Motor neuron (in vitro differentiated cells): Measurements from ENCODE around the gene SLC35F1. TPM values are rescaled to one million over a fixed set of nuclear protein-coding genes. Genes with fewer than 3 reads are reported as not detected.
A peak's percentile ranks its signal among the peaks of the same experiment; 100 is the strongest.

Experiments
- ATAC-seq, 8 experiments: fragments of 200-7000 bp; cut with Tn5 transposase; replicated peaks in 6 of 8; 2 replicates each; pipeline ENCODE4 v1.8.0; 2021; ENCODE audit warnings: mild to moderate bottlenecking in 8 of 8, moderate library complexity in 8 of 8
- H3K27ac ChIP-seq, 2 donors: fragments of 250-450 bp; sonication (Bioruptor Pico); 2 replicates each; pipeline ENCODE4 v1.9.0; 2021; ENCODE audit warnings: antibody characterized with exemption in 2 of 2, mild to moderate bottlenecking in 2 of 2, moderate library complexity in 1 of 2
- H3K4me1 ChIP-seq, 2 donors: fragments of 250-450 bp; sonication (Bioruptor Pico); replicated peaks in 1 of 2; 2 replicates each; pipeline ENCODE4 v1.6.1; 2021; ENCODE audit warnings: antibody characterized with exemption in 2 of 2, mild to moderate bottlenecking in 2 of 2, moderate library complexity in 1 of 2
- H3K4me3 ChIP-seq, 5 donors: fragments of 250-450 bp; sonication (Bioruptor Pico); 2 replicates each; pipeline ENCODE4 v1.9.0; 2021; ENCODE audit warnings: antibody characterized with exemption in 5 of 5, mild to moderate bottlenecking in 5 of 5, moderate library complexity in 4 of 5
- WGBS, 10 experiments: fragments of 450-650 bp; shearing (Covaris generic); methylation state at CpG; one replicate each; pipeline ENCODE4 v1.0.0; 2022; 5-methylcytosine and 5-hydroxymethylcytosine counted together
- in situ Hi-C, 9 experiments: fragments of 400-800 bp; cut with MboI; loops; one replicate each; pipeline ENCODE4 v1.15.0; 2021; ENCODE audit warnings: low sequenced_read_pairs in 9 of 9, low pct_unique_long_range_greater_than_20kb in 2 of 9; ENCODE audit not compliant: unreplicated experiment in 9 of 9
- total RNA-seq, 8 experiments: library from RNA; unstranded; fragments of 300-600 nt; gene quantifications; 2 replicates each; pipeline versions ENCODE4 v1.2.3 to v1.2.4, GENCODE V29; 2022

The SLC35F1 gene
- total RNA-seq, 8 experiments from 2014 or later, result 0.15 to 39.4 (median 30.9) TPM; not detected in 1

GRCh38 chr6:117911150-117911549, 4.1 kb downstream of the SLC35F1 start:
- H3K4me1 ChIP-seq, result peaks cover 3 to 6% of the 10 kb centered on the region in 2 donors
- ATAC-seq, result no peak
- H3K27ac ChIP-seq, result no peak overlapping the region
- WGBS, 10 experiments, result 43% methylated on average over 1 of the region's 1 CpG; no CpG with 5 or more reads in 9 of the 10 experiments
- H3K4me3 ChIP-seq, result no peak overlapping the region
- in situ Hi-C loops, result no loop called here

GRCh38 chr6:117911660-117912059, 4.6 kb downstream of the SLC35F1 start:
- WGBS, 10 experiments, result 0 to 100% methylated on average over 1 of the region's 1 CpG; no CpG with 5 or more reads in 8 of the 10 experiments
- in situ Hi-C loops, result no loop called here
- Histone ChIP-seq H3K27ac (no peak overlapping the region), H3K4me3 (no peak overlapping the region), H3K4me1 (peaks cover 0 to 4% of the 10 kb centered on the region in 2 donors)
- no peak for ATAC-seq

- no peak overlapping the region for H3K27ac ChIP-seq
- no peak overlapping the region for H3K4me3 ChIP-seq
- H3K4me1 ChIP-seq, result peaks cover 0 to 11% of the 10 kb centered on the region in 2 donors
- in situ Hi-C loops, result no loop called here
- 0 to 100% (median 78%) methylated on average over 1 to 4 of the region's 4 CpGs; no CpG with 5 or more reads in 1 of the 10 experiments for WGBS, 10 experiments
- no peak for ATAC-seq
These were observed 8.8 kb downstream of the SLC35F1 start for GRCh38 chr6:117915846-117916245.

GRCh38 chr6:117916483-117916882, 9.4 kb downstream of the SLC35F1 start:
- Histone ChIP-seq H3K4me3 (no peak overlapping the region), H3K27ac (no peak overlapping the region), H3K4me1 (peaks cover 0 to 11% of the 10 kb centered on the region in 2 donors)
- in situ Hi-C loops, result no loop called here
- 89 to 100% methylated on average over 1 of the region's 1 CpG; no CpG with 5 or more reads in 8 of the 10 experiments for WGBS, 10 experiments
- ATAC-seq, result no peak

- 0 to 100% (median 93%) methylated on average over 1 to 2 of the region's 2 CpGs; no CpG with 5 or more reads in 4 of the 10 experiments for WGBS, 10 experiments
- H3K4me1 ChIP-seq, result peaks cover 0 to 11% of the 10 kb centered on the region in 2 donors
- in situ Hi-C loops, result no loop called here
- no peak for ATAC-seq
- H3K4me3 ChIP-seq, result no peak overlapping the region
- H3K27ac ChIP-seq, result no peak overlapping the region
These were observed 10.1 kb downstream of the SLC35F1 start for GRCh38 chr6:117917176-117917575.

- Histone ChIP-seq H3K4me3 (no peak overlapping the region), H3K27ac (no peak overlapping the region), H3K4me1 (peaks cover 0 to 11% of the 10 kb centered on the region in 2 donors)
- no peak for ATAC-seq
- in situ Hi-C loops, result no loop called here
- WGBS, 10 experiments, result 17 to 100% (median 83%) methylated on average over 1 to 5 of the region's 5 CpGs; no CpG with 5 or more reads in 2 of the 10 experiments
These were observed 11.4 kb downstream of the SLC35F1 start for GRCh38 chr6:117918454-117918853.

GRCh38 chr6:117919275-117919674, 12.2 kb downstream of the SLC35F1 start:
- in situ Hi-C loops, result no loop called here

GRCh38 chr6:117919775-117920729, 13.0 kb downstream of the SLC35F1 start:
- peak; percentile 88 to 95 (median 94) for ATAC-seq
- peaks cover 0 to 11% of the 10 kb centered on the region in 2 donors for H3K4me1 ChIP-seq
- WGBS, 10 experiments, result 0 to 10% (median 2%) methylated on average over 1 to 14 of the region's 39 CpGs; no CpG with 5 or more reads in 2 of the 10 experiments
- H3K4me3 ChIP-seq, result peak overlapping the region; percentile 34 to 48 (median 42)
- H3K27ac ChIP-seq, result peak overlapping the region; percentile 64 to 70
- in situ Hi-C loops, result no loop called here

More at GRCh38 chr6:117919275-117919674, 12.2 kb downstream of the SLC35F1 start:
- Histone ChIP-seq H3K4me1 (peaks cover 0 to 11% of the 10 kb centered on the region in 2 donors), H3K4me3 (peak overlapping the region in 2 of 5 donors; percentile 46 to 48), H3K27ac (no peak overlapping the region)
- peak in 1 of 8 experiments; percentile 11 for ATAC-seq
- WGBS, 10 experiments, result 0 to 30% (median 4%) methylated on average over 2 to 7 of the region's 7 CpGs; no CpG with 5 or more reads in 1 of the 10 experiments

GRCh38 chr6:117924690-117925089, 17.6 kb downstream of the SLC35F1 start:
- no peak overlapping the region for H3K27ac ChIP-seq
- no peak overlapping the region for H3K4me3 ChIP-seq
- in situ Hi-C loops, result no loop called here
- 0 to 96% (median 57%) methylated on average over 1 to 2 of the region's 2 CpGs; no CpG with 5 or more reads in 1 of the 10 experiments for WGBS, 10 experiments
- ATAC-seq, result no peak
- H3K4me1 ChIP-seq, result peaks cover 0 to 5% of the 10 kb centered on the region in 2 donors

GRCh38 chr6:117927866-117928265, 20.8 kb downstream of the SLC35F1 start:
- Histone ChIP-seq H3K4me3 (no peak overlapping the region), H3K4me1 (no peaks in the 10 kb centered on the region), H3K27ac (no peak overlapping the region)
- WGBS, 10 experiments, result 9 to 100% (median 87%) methylated on average over 2 to 3 of the region's 3 CpGs
- ATAC-seq, result no peak
- in situ Hi-C loops, result no loop called here

GRCh38 chr6:117928833-117929232, 21.8 kb downstream of the SLC35F1 start:
- peaks cover 3 to 4% of the 10 kb centered on the region in 2 donors for H3K4me1 ChIP-seq
- in situ Hi-C loops, result no loop called here
- 0 to 90% (median 82%) methylated on average over 1 to 4 of the region's 4 CpGs; no CpG with 5 or more reads in 2 of the 10 experiments for WGBS, 10 experiments
- H3K27ac ChIP-seq, result no peak overlapping the region
- no peak for ATAC-seq
- no peak overlapping the region for H3K4me3 ChIP-seq

GRCh38 chr6:117929501-117929900, 22.4 kb downstream of the SLC35F1 start:
- in situ Hi-C loops, result no loop called here

GRCh38 chr6:117930645-117931044, 23.6 kb downstream of the SLC35F1 start:
- Histone ChIP-seq H3K4me1 (peaks cover 7 to 8% of the 10 kb centered on the region in 2 donors), H3K4me3 (no peak overlapping the region), H3K27ac (no peak overlapping the region)
- WGBS, 10 experiments, result 0 to 100% (median 90%) methylated on average over 2 to 3 of the region's 3 CpGs; no CpG with 5 or more reads in 1 of the 10 experiments
- in situ Hi-C loops, result no loop called here
- ATAC-seq, result peak in 1 of 8 experiments; percentile 36

More at GRCh38 chr6:117929501-117929900, 22.4 kb downstream of the SLC35F1 start:
- Histone ChIP-seq H3K4me3 (no peak overlapping the region), H3K4me1 (peaks cover 7 to 8% of the 10 kb centered on the region in 2 donors), H3K27ac (no peak overlapping the region)
- ATAC-seq, result no peak
- WGBS, 10 experiments, result 0 to 100% (median 100%) methylated on average over 1 of the region's 1 CpG; no CpG with 5 or more reads in 6 of the 10 experiments
